B cell (primary cell): ENCODE results near the gene BRINP3. TPM values are rescaled to one million over a fixed set of nuclear protein-coding genes. Genes with fewer than 3 reads are reported as not detected.

Experiments used
- ATAC-seq: fragments of 200-7000 bp; cut with Tn5 transposase; one replicate; pipeline ENCODE4 v1.10.0; 2021; ENCODE audit warnings: low read depth, mild to moderate bottlenecking, moderate number of reproducible peaks, moderate library complexity
- CTCF ChIA-PET: fragments of 350-600 bp; sonication (Branson Sonifier 250); formaldehyde crosslinking; loops from one replicate; lab custom pipeline; 2021; ENCODE audit warnings: antibody characterized with exemption, inconsistent platforms; lab: Charles Lee
- POLR2A ChIA-PET: fragments of 350-600 bp; sonication (Branson Sonifier 250); formaldehyde crosslinking; loops from one replicate; lab custom pipeline; 2021; ENCODE audit warnings: antibody characterized with exemption; lab: Charles Lee
- DNase-seq: peaks from one replicate; pipeline ENCODE4 v3.0.0; 2013
- H2AFZ ChIP-seq: 2 replicates; pipeline ENCODE4 v1.6.1; 2012; ENCODE audit warnings: mild to moderate bottlenecking, low read depth, low read length; ENCODE audit not compliant: insufficient read depth, poor library complexity, severe bottlenecking
- H3K27ac ChIP-seq, 2 donors: 1 replicate in 1 of 2; 2 replicates in 1 of 2; pipeline ENCODE4 v1.5.1; 2012 to 2013; ENCODE audit warnings: low read length in 2 of 2, mild to moderate bottlenecking in 2 of 2, moderate library complexity in 1 of 2
- H3K27me3 ChIP-seq, 4 experiments: fragments of 200-600 bp in 1 of 4; sonication (generic) in 1 of 4; replicated peaks in 1 of 4; 1 replicate in 2 of 4; 2 replicates in 2 of 4; pipeline versions ENCODE4 v1.6.1 to v1.7.0; 2013 to 2016; ENCODE audit warnings: low read length in 3 of 4, mild to moderate bottlenecking in 2 of 4, mixed read lengths in 1 of 4, moderate library complexity in 1 of 4; ENCODE audit not compliant: insufficient read depth in 4 of 4, control insufficient read depth in 3 of 4; ENCODE audit errors: control extremely low read depth in 1 of 4
- H3K36me3 ChIP-seq, 2 experiments: replicated peaks in 1 of 2; 1 replicate in 1 of 2; 2 replicates in 1 of 2; pipeline versions ENCODE4 v1.6.1 to v1.7.1; 2013; ENCODE audit warnings: low read length in 1 of 2; ENCODE audit not compliant: insufficient read depth in 2 of 2, control insufficient read depth in 1 of 2; ENCODE audit errors: control extremely low read depth in 1 of 2, extremely low read depth in 1 of 2
- H3K4me1 ChIP-seq, 2 donors: fragments of 200-600 bp in 1 of 2; sonication (generic) in 1 of 2; 1 replicate in 1 of 2; 2 replicates in 1 of 2; pipeline versions ENCODE4 v1.5.1 to v1.6.1; 2013 to 2017; ENCODE audit warnings: low read length in 2 of 2; ENCODE audit not compliant: control insufficient read depth in 2 of 2, insufficient read depth in 2 of 2
- H3K4me2 ChIP-seq: replicated peaks from 2 replicates; pipeline ENCODE3; 2012; ENCODE audit warnings: mild to moderate bottlenecking, low read depth, low read length; ENCODE audit not compliant: poor library complexity, severe bottlenecking
- H3K4me3 ChIP-seq, 5 experiments: fragments of 200-600 bp in 1 of 5; sonication (generic) in 1 of 5; 1 replicate in 3 of 5; 2 replicates in 2 of 5; pipeline versions ENCODE4 v1.5.1 to v1.7.0; 2011 to 2016; ENCODE audit warnings: low read length in 4 of 5, mild to moderate bottlenecking in 4 of 5, low read depth in 2 of 5, control low read depth in 1 of 5, moderate library complexity in 1 of 5; ENCODE audit not compliant: insufficient read depth in 1 of 5; ENCODE audit errors: control extremely low read depth in 1 of 5, extremely low read depth in 1 of 5
- H3K79me2 ChIP-seq: fragments of 200-600 bp; sonication (generic); one replicate; pipeline ENCODE4 v1.6.0; 2016; ENCODE audit warnings: low read length; ENCODE audit not compliant: control insufficient read depth, insufficient read depth
- H3K9ac ChIP-seq: fragments of 200-600 bp; sonication (generic); 2 replicates; pipeline ENCODE4 v1.6.1; 2017; ENCODE audit warnings: mild to moderate bottlenecking, low read length, moderate library complexity
- H3K9me3 ChIP-seq, 3 donors: one replicate each; pipeline versions ENCODE4 v1.6.1 to v1.7.1; 2013; ENCODE audit warnings: low read length in 2 of 3; ENCODE audit not compliant: control insufficient read depth in 2 of 3, insufficient read depth in 1 of 3; ENCODE audit errors: control extremely low read depth in 1 of 3
- H4K20me1 ChIP-seq: 2 replicates; pipeline ENCODE4 v1.6.0; 2012; ENCODE audit warnings: mild to moderate bottlenecking, low read length; ENCODE audit not compliant: insufficient read depth, control insufficient read depth, poor library complexity, severe bottlenecking
- H3K27ac Mint-ChIP-seq: one replicate; pipeline ENCODE4 v1.8.0; 2021; ENCODE audit warnings: mixed read lengths
- H3K27me3 Mint-ChIP-seq: one replicate; pipeline ENCODE4 v1.8.0; 2021; ENCODE audit warnings: mixed read lengths
- H3K4me1 Mint-ChIP-seq: one replicate; pipeline ENCODE4 v1.8.0; 2021; ENCODE audit warnings: mixed read lengths
- H3K4me3 Mint-ChIP-seq: one replicate; pipeline ENCODE4 v1.8.0; 2021; ENCODE audit warnings: mixed read lengths
- H3K9me3 Mint-ChIP-seq: one replicate; pipeline ENCODE4 v1.8.0; 2022; ENCODE audit warnings: mixed read lengths; ENCODE audit not compliant: insufficient read depth
- CTCF ChIP-seq: fragments of 200-600 bp; IDR thresholded peaks from one replicate; pipeline ENCODE4 v1.8.0; 2022; ENCODE audit warnings: antibody characterized with exemption, mild to moderate bottlenecking
- EZH2 ChIP-seq: IDR thresholded peaks from 2 replicates; pipeline ENCODE4 v1.6.1; 2012; ENCODE audit warnings: borderline replicate concordance, low read depth, mild to moderate bottlenecking, moderate library complexity, low read length; ENCODE audit not compliant: insufficient read depth, poor library complexity, severe bottlenecking
- WGBS: methylation state at CpG from one replicate; pipeline ENCODE4 v1.1.5; 2013; ENCODE audit warnings: missing lambda C conversion rate; ENCODE audit not compliant: insufficient coverage; 5-methylcytosine and 5-hydroxymethylcytosine counted together
- intact Hi-C: fragments of 100-400 bp; cut with micrococcal nuclease; formaldehyde crosslinking; loops from one replicate; pipeline ENCODE4 v1.10.0; 2022
- polyA plus RNA-seq: library from polyadenylated mRNA; depleted of rRNA; stranded (reverse); fragments of >200 nt; gene quantifications from 2 replicates; pipeline ENCODE4 v1.2.3, GENCODE V29; 2012
- total RNA-seq, 2 donors: library from RNA; stranded (reverse); fragments of 120-200 nt in 1 of 2; gene quantifications; 1 replicate in 1 of 2; 2 replicates in 1 of 2; pipeline versions ENCODE4 v1.2.3 to v1.2.4, GENCODE V29; 2013 to 2022

Gene BRINP3
- total and polyA plus RNA-seq, 2 donors (not counting 1 experiment from before 2014, with no cell fraction given) = not detected

GRCh38 chr1:190049314-190049713, 428.4 kb downstream of the BRINP3 start:
- Histone ChIP-seq H3K9me3 (no peaks in the 10 kb centered on the region), H3K9ac (no peak overlapping the region), H3K4me3 (no peak overlapping the region), H3K36me3 (no peaks in the 10 kb centered on the region), H3K4me1 (no peaks in the 10 kb centered on the region), H3K79me2 (no peaks in the 10 kb centered on the region), H3K27me3 (no peaks in the 10 kb centered on the region), H4K20me1 (no peaks in the 10 kb centered on the region), H3K4me2 (no peak overlapping the region), H3K27ac (no peak overlapping the region), H2AFZ (no peak overlapping the region)
- H3K9me3 Mint-ChIP-seq = no peaks in the 10 kb centered on the region
- ChIA-PET CTCF (no interaction called here), POLR2A (no interaction called here)
- DNase-seq (no peak), ATAC-seq (no peak)
- TF ChIP-seq CTCF (no peak), EZH2 (no peak)
- no peak overlapping the region for H3K27ac Mint-ChIP-seq
- no peaks in the 10 kb centered on the region for H3K4me1 Mint-ChIP-seq
- intact Hi-C loops = no loop called here
- H3K27me3 Mint-ChIP-seq = no peaks in the 10 kb centered on the region
- no peak overlapping the region for H3K4me3 Mint-ChIP-seq
- no CpG with 5 or more reads among the region's 1 CpG for WGBS
